Measurements from ENCODE around the gene MRPL37.

Gene MRPL37

DNA sequence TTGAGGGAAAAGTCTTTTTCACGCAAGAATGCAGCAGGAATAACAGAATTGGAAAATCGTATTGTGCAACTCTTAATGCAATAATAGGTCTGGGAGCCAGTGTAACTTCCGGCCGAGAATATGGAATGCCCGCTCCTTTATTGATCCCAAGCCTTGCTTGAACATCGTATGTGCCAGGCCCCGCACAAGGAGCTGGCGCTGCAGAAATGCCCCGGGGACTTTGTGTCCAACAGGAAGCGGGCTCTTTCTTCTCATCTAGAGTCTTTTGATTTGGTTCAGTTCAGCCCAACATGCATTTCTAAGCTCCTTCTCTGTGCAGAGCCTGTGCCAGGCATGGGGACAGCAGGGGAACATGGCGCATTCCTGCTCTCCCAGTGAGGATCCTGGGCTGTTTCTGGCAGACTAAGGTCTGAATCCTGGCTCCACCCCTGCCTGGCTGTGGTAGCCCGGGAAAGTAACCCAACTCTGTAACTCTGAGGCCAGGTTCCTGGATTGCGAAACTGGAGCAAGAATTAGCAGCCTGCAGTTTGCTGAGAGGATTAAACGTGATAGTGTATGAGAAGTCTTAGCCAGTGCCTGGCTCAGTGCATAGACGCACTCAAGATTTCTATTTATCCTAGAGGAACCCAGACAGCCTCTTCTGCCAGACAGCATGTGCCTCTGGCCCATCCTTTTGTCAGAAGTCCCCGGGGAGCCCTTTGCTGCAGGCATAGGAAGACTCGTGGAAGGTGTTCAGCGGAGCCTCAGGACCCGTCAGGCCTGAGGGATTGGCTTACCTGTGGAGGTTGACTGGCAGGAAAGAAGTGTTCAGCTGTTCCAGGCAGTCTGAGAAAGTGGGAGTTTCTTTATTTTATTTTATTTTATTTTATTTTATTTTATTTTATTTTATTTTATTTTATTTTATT is 46.2 kb upstream of the MRPL37 start:
- Histone ChIP-seq H2AFZ (ENCODE audit: low read depth, low read length, severe bottlenecking) (no peak overlapping the region), H3K79me2 (ENCODE audit: insufficient read depth, low read length) (no peaks in the 10 kb centered on the region), H3K27me3 (ENCODE audit: low read length) (no peaks in the 10 kb centered on the region), H3F3A (ENCODE audit: insufficient read depth) (no peaks in the 10 kb centered on the region), H3K27ac (ENCODE audit: low read depth, low read length) (no peak overlapping the region), H4K20me1 (ENCODE audit: low read depth, low read length) (no peaks in the 10 kb centered on the region), H3K9me2 (replicated peaks; ENCODE audit: insufficient read depth, low read length) (no peaks in the 10 kb centered on the region), H3K4me2 (ENCODE audit: low read depth, low read length, poor library complexity, severe bottlenecking) (no peak overlapping the region), H3K9ac (ENCODE audit: low read length) (no peak overlapping the region), H3K9me3 (ENCODE audit: insufficient read depth, low read length) (no peaks in the 10 kb centered on the region), H3K36me3 (ENCODE audit: low read length) (no peaks in the 10 kb centered on the region), H3K4me3 (ENCODE audit: insufficient read depth, low read length, poor library complexity, severe bottlenecking) (no peak overlapping the region)
- TF ChIP-seq EZH2phosphoT487 (conservative IDR thresholded peaks at IDR 0.05; ENCODE audit: low read length): no peak
- TF ChIP-seq, protein P1, sequence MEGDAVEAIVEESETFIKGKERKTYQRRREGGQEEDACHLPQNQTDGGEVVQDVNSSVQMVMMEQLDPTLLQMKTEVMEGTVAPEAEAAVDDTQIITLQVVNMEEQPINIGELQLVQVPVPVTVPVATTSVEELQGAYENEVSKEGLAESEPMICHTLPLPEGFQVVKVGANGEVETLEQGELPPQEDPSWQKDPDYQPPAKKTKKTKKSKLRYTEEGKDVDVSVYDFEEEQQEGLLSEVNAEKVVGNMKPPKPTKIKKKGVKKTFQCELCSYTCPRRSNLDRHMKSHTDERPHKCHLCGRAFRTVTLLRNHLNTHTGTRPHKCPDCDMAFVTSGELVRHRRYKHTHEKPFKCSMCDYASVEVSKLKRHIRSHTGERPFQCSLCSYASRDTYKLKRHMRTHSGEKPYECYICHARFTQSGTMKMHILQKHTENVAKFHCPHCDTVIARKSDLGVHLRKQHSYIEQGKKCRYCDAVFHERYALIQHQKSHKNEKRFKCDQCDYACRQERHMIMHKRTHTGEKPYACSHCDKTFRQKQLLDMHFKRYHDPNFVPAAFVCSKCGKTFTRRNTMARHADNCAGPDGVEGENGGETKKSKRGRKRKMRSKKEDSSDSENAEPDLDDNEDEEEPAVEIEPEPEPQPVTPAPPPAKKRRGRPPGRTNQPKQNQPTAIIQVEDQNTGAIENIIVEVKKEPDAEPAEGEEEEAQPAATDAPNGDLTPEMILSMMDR (IDR thresholded peaks at IDR 0.05; ENCODE audit: insufficient read depth, low read length, poor library complexity, severe bottlenecking): no peak

DNA sequence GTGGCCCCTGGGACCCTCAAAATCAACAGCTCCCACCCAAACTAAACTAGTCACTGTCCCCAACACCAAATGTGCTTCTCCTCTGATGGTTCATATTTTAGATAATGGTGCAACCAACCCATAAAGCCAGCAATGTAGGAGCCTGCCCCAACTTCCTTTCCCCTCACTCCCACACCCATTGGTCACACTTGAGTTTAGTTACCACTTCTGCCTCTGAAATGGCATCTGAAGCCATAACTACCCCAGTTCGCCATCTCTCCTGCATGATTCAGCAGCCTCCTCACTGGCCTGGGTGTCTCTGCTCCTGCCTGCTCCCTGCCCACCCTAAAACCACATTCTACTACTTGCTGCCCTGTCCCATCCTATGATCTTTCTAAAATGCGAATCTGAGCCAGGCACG is 43.8 kb upstream of the MRPL37 start:
- Histone ChIP-seq H3K27me3 (ENCODE audit: low read length) (no peaks in the 10 kb centered on the region), H3K27ac (ENCODE audit: low read depth, low read length) (no peak overlapping the region), H3K4me3 (ENCODE audit: insufficient read depth, low read length, poor library complexity, severe bottlenecking) (no peak overlapping the region), H3K9me3 (ENCODE audit: insufficient read depth, low read length) (no peaks in the 10 kb centered on the region), H3K9ac (ENCODE audit: low read length) (no peak overlapping the region), H3K79me2 (ENCODE audit: insufficient read depth, low read length) (no peaks in the 10 kb centered on the region), H4K20me1 (ENCODE audit: low read depth, low read length) (no peaks in the 10 kb centered on the region), H3K4me2 (ENCODE audit: low read depth, low read length, poor library complexity, severe bottlenecking) (no peak overlapping the region), H3K9me2 (replicated peaks; ENCODE audit: insufficient read depth, low read length) (no peaks in the 10 kb centered on the region), H3K36me3 (ENCODE audit: low read length) (no peaks in the 10 kb centered on the region), H2AFZ (ENCODE audit: low read depth, low read length, severe bottlenecking) (no peak overlapping the region), H3F3A (ENCODE audit: insufficient read depth) (no peaks in the 10 kb centered on the region)
- TF ChIP-seq, protein P1 (IDR thresholded peaks at IDR 0.05; ENCODE audit: insufficient read depth, low read length, poor library complexity, severe bottlenecking): no peak
- no peak for TF ChIP-seq EZH2phosphoT487 (conservative IDR thresholded peaks at IDR 0.05; ENCODE audit: low read length)

DNA sequence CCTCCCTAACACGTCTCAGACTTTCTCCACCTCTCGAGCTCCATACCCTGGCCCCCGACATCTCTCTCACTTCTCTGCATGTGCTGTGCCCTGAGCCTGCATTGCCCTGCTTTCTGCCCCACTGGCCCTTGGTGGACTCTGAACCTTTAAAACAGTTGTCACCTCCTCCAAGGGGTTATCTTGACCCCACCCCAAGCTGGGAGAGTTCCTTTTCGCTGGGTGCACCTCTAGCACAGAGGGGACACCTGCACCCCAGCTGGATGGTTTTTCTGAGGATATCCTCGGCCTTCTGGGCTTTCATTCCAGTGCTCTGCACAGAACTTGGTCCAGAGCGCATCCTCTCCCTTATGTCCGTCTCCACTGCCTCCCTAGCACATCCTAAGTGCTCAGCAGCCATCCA is 43.0 kb upstream of the MRPL37 start:
- Histone ChIP-seq H3K27me3 (ENCODE audit: low read length) (no peaks in the 10 kb centered on the region), H3K9me2 (replicated peaks; ENCODE audit: insufficient read depth, low read length) (no peaks in the 10 kb centered on the region), H3F3A (ENCODE audit: insufficient read depth) (no peaks in the 10 kb centered on the region), H3K9ac (ENCODE audit: low read length) (no peak overlapping the region), H3K4me3 (ENCODE audit: insufficient read depth, low read length, poor library complexity, severe bottlenecking) (no peak overlapping the region), H2AFZ (ENCODE audit: low read depth, low read length, severe bottlenecking) (no peak overlapping the region), H3K27ac (ENCODE audit: low read depth, low read length) (no peak overlapping the region), H3K36me3 (ENCODE audit: low read length) (no peaks in the 10 kb centered on the region), H4K20me1 (ENCODE audit: low read depth, low read length) (no peaks in the 10 kb centered on the region), H3K4me2 (ENCODE audit: low read depth, low read length, poor library complexity, severe bottlenecking) (no peak overlapping the region), H3K9me3 (ENCODE audit: insufficient read depth, low read length) (no peaks in the 10 kb centered on the region), H3K79me2 (ENCODE audit: insufficient read depth, low read length) (no peaks in the 10 kb centered on the region)
- TF ChIP-seq EZH2phosphoT487 (conservative IDR thresholded peaks at IDR 0.05; ENCODE audit: low read length): no peak

DNA sequence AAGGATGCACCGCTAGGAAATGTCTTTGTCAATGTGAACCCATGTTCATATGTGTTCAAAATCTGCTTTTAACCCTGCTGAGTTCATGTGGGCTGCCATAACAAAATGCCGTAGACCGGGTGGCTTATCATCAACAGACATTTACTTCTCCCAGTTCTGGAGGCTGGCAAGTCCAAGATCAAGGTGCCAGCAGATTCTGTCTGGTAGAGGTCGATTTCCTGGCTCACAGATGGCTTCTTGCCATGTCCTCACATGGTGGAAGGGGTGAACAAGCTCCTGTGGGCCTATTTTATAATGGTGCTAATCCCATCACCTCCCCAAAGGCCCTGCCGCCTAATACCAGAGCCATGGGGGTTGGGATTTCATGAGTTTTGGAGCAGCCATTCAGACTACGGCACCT is 42.6 kb upstream of the MRPL37 start:
- no peak overlapping the region for H3K4me2 ChIP-seq (ENCODE audit: low read depth, low read length, poor library complexity, severe bottlenecking)
- H3K27me3 ChIP-seq (ENCODE audit: low read length): no peaks in the 10 kb centered on the region
- no peaks in the 10 kb centered on the region for H3K9me3 ChIP-seq (ENCODE audit: insufficient read depth, low read length)
- no peaks in the 10 kb centered on the region for H3K36me3 ChIP-seq (ENCODE audit: low read length)
- no peak overlapping the region for H3K4me3 ChIP-seq (ENCODE audit: insufficient read depth, low read length, poor library complexity, severe bottlenecking)
- no peak overlapping the region for H3K27ac ChIP-seq (ENCODE audit: low read depth, low read length)
- no peak overlapping the region for H2AFZ ChIP-seq (ENCODE audit: low read depth, low read length, severe bottlenecking)
- no peaks in the 10 kb centered on the region for H4K20me1 ChIP-seq (ENCODE audit: low read depth, low read length)
- H3K9me2 ChIP-seq (replicated peaks; ENCODE audit: insufficient read depth, low read length): no peaks in the 10 kb centered on the region
- no peak for TF ChIP-seq EZH2phosphoT487 (conservative IDR thresholded peaks at IDR 0.05; ENCODE audit: low read length)
- TF ChIP-seq, protein P1 (IDR thresholded peaks at IDR 0.05; ENCODE audit: insufficient read depth, low read length, poor library complexity, severe bottlenecking): no peak
- H3K79me2 ChIP-seq (ENCODE audit: insufficient read depth, low read length): no peaks in the 10 kb centered on the region
- H3K9ac ChIP-seq (ENCODE audit: low read length): no peak overlapping the region
- H3F3A ChIP-seq (ENCODE audit: insufficient read depth): no peaks in the 10 kb centered on the region
